Keratinocyte (primary cell): ENCODE data around the gene STX3.

Source experiments
- CTCF ChIP-seq, 3 experiments: IDR thresholded peaks in 1 of 3; conservative IDR thresholded peaks in 1 of 3; optimal IDR thresholded peaks in 1 of 3; 2 replicates in 2 of 3; 3 replicates in 1 of 3; pipeline versions ENCODE3 to v1.5.1; 2011; ENCODE audit warnings: low read length in 3 of 3, mild to moderate bottlenecking in 3 of 3, moderate library complexity in 2 of 3, control low read depth in 1 of 3, inconsistent platforms in 1 of 3; ENCODE audit not compliant: insufficient read depth in 2 of 3; ENCODE audit errors: extremely low read depth in 1 of 3
- EZH2 ChIP-seq: IDR thresholded peaks from one replicate; pipeline ENCODE4 v1.6.1; 2012; ENCODE audit warnings: inconsistent platforms, mild to moderate bottlenecking, low read length, moderate library complexity

- TF ChIP-seq EZH2 = no peak
- TF ChIP-seq CTCF (optimal IDR thresholded peaks at IDR 0.05 in 1 of 3, IDR thresholded peaks at IDR 0.05 in 1 of 3, conservative IDR thresholded peaks at IDR 0.05 in 1 of 3; ENCODE audit: extremely low read depth in 1 of 3, insufficient read depth in 2 of 3, low read length in 3 of 3) = no peak
Observed at GRCh38 chr11:59787816-59788215, 32.6 kb downstream of the STX3 start.
